ENCODE measurements around the gene PAPOLG. TPM values are rescaled to one million over a fixed set of nuclear protein-coding genes. Genes with fewer than 3 reads are reported as not detected.
"Not testable (repeated sequence)": the region's sequence is repeated elsewhere in the genome, so short reads cannot be mapped to it uniquely, and the experiment has no call there.

Gene PAPOLG
- total RNA-seq, 1 experiment from 2014 or later = 6.2 TPM

DNA sequence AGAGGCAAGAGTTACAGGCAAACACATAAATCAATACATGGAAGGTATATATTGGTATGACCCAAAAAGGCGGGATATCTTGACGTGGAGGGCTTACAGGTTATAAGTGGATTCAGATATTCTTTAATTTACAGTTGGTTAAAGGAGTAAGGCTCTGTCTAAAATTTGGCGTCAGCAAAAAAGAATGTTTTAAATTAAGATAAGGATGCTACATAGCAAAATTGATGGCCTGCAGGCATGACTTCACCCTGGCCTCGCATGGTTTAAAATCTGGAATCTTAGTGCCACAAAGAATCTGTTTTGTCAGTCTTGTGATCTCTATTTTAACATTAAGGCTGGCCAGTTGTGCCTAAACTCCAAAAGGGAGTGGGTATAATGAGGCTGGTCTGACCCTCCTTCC lies 66.9 kb downstream of the PAPOLG start:
- no peak for DNase-seq (ENCODE audit: low spot score)

DNA sequence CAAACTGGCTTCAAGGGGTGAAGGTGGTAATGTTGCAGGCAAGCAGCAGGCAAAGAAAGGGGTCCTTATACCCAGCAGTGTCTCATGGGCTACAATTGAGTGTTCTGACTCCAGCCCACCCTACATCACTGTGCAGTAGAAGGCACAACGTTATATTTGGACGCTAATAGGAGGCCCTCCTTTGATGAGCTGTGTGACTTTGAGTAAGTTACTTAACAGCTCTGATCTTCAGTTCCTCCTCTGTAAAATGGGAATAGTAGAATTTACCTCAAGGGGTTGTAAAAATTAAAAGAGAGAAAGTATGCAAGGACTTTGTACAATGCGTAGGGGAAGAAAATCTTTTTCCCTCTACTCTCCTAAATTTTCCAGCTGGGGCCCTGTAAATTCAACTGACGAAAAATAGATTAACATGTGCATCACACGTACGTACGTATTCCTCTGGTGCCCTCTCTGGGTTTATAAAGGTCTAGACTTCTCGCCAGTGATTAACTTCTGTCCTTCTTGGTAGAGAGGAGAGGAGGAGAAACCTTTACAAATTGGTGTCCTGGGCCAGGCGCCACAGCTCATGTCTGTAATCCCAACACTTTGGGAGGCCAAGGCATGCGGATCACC lies 67.7 kb downstream of the PAPOLG start:
- no peak for DNase-seq (ENCODE audit: low spot score)

DNA sequence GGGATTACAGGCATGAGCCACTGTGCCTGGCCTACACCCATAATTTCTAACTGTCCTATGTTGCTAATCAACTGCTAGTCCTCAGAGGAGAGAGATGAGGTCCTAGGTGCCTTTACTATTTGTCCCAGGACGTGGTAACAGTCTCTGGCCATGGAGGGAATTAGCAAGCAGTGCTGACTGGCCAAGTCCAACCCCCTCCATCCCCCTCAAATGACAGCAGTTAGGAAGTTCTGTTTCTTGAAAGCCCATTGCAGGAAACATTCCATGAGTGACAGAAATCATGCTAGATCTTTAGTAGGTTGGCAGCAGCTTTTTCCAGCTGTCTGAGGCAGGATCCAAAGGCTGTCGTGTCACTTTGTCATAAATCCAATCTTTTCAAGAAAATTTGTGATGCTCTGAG lies 69.6 kb downstream of the PAPOLG start:
- DNase-seq (ENCODE audit: low spot score) = no peak

DNA sequence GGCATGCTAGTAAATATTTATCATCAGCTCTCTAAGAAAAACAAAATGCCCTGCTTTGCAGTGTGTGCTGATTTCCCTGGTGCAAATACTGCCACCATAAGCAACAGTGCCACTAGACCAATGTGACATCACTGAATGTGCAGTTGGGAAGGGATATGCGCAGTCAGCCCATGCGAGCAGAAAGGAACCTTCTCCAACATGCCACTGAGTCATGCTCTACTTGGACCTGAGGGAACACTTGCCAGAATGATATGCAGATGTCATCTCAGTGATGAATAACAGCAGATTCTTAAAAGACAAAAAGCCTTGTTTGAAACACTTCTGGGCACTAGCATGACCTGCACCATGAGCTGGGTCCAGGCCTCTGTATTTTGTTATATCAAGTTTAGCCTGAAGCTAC lies 70.0 kb downstream of the PAPOLG start:
- no peak for DNase-seq (ENCODE audit: low spot score)

DNA sequence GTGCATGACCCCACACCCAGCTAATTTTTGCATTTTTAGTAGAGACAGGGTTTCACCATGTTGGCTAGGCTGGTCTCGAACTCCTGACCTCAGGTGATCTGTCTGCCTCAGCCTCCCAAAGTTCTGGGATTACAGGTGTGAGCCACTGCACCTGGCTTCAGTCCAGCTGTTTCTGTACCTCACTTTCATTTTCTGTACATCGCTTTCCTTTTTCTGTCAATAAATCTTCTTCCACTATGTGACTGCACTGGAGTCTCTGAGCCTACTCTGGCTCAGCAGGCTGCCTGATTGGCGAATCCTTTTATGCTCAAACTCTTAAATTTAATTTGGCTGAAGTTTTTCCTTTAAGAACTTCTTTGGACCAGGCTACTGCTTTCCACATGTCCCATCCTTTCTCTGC lies 70.8 kb downstream of the PAPOLG start:
- not testable (repeated sequence) for DNase-seq (ENCODE audit: low spot score)

DNA sequence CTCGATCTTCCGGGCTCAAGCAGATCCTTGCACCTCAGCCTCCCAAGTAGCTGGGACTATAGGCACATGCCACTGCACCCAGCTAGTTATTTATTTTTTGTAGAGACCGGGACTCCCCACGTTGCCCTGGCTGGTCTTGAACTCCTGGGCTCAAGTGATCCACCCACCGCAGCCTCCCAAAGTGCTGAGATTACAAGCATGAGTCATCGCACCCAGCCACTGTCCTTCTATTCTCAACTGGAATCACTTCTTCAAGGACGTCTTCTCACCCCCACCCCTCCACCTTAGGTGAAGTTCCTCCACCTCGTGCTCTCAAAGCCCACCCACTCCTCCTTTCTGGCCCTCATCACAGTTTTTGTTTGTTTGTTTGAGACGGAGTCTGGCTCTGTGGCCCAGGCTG lies 71.3 kb downstream of the PAPOLG start:
- DNase-seq (ENCODE audit: low spot score) = no peak

DNA sequence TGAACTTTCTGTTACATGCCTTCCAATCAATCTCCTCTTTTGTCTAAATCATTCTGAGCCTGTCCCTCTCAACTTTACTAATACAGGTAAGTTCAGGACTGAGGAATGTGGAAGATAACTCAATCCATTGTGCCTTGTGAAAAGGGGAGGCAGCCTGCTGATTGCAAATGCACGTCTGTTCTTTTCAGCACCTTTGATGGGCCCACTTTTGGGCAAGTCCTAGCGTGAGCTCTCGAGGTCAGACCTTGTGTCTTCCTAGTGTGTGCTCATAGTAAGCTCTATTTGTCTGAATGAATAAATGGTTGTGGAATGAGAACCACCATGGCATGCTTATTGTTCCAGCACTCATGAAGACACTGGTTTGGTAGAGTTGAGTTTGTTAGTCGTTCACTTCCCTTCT lies 74.9 kb downstream of the PAPOLG start:
- DNase-seq (ENCODE audit: low spot score) = no peak

DNA sequence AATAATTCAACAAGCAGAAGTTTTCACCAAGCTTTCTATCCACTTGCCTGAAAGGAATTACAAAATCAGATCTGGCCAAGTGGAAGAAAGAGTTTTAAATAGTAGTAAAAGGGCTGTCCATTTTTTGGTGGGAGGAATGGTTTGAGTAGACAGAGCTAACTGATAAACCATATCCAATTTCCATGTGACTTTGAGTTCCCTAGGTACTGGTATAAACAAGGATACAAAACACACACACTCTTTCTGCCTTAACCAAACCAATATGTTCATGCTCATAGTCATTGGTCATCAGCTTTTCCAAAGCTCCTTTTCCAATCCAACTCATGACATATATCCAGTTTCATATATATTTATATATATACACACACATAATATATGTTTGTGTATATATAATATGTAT lies 75.9 kb downstream of the PAPOLG start:
- no peak for DNase-seq (ENCODE audit: low spot score)

DNA sequence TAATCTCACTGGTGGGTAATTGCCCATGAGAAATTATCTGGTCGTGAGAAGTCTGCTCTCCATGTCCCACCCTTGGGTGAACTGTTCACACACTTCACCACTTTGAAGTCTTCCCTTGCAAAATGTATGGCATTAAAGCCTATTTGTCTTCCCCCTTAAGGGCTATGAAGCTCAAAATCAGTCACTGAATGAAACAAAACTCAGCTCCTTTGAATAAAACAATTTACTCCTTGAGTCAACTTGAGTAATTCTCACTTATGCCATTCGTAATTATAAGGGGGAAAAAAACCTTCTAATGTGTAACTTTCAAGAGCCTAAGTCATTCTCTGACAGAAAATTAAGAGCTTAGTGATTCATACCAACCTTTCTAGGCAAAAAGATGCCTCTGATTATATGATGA lies 76.6 kb downstream of the PAPOLG start:
- no peak for DNase-seq (ENCODE audit: low spot score)

DNA sequence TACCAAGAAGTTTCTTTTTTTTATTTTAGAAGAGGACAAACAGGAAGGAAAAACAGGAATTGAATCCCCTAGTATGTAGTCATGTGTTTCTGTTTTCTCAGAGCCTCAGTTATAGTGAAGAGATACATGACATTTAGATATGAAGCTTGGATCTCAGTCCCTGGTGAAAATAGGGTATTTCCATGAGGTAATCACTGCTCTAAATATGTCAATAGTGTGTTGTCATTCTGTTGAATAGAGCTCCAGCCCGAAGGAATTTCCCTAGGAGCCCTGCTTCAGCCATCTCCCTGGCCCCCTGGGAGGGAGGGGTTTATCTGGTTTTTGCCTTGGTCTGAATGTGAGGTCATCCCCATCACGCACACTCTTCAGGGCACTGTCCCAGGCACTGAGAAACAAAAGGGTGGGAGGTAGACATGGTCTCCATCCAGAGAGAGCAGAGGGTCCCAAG lies 78.2 kb downstream of the PAPOLG start:
- DNase-seq (ENCODE audit: low spot score) = no peak

DNA sequence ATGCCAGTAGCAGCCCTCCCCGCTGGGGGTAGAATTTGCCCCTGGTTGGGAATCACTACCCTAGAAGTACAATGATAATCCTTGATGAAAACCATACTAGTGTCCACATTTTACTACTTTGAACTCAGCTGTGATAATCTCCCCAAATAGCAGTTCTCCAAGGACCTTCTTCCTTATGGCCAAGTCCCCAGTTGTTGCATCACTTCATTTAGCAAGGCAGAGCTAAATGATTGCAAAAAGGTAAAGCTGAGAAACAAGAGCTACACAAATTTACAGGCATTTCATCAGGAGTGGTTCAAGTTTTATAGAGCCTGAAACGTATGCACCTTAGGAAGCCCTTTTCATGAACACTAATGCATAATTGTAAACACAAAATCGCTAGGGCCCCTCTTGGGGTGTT lies 80.4 kb downstream of the PAPOLG start:
- DNase-seq (ENCODE audit: low spot score) = no peak

DNA sequence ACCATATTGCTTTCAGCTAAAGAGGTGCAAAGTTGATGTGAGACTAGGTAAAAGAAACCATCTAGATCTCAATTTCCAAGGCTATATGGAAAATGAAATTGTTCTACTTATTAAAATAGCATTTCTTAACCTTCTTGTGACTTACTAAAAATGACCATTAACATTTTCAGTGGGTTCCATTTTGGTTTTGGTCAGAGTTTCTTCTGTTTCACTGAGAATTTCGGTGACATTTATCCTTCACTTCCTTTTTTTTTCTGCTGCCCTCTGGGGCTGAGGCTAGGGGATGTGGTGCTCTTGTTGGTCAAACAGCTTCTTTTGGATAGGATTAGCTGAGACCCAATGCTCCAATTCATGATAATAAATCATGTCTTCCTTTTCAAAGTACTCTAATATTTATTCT lies 81.1 kb downstream of the PAPOLG start:
- DNase-seq (ENCODE audit: low spot score) = no peak

DNA sequence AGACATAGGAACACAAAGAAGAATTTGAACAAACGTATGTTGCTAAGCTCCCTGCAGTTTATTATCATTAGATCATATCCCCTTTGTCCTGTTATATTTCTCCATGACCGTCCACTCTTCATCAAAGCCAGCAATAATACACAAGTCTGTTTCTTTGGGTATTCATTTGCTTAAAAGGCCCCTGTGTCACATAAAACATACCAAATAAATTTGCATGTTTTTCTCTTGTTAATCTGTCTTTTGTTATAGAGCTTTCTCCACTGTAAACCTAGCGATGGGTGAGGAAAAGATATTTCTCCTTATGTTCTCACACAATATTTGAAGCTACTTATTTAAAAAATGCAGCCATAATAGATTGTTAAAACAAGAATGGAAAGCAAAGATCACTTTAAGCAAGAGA lies 82.4 kb downstream of the PAPOLG start:
- DNase-seq (ENCODE audit: low spot score) = no peak

DNA sequence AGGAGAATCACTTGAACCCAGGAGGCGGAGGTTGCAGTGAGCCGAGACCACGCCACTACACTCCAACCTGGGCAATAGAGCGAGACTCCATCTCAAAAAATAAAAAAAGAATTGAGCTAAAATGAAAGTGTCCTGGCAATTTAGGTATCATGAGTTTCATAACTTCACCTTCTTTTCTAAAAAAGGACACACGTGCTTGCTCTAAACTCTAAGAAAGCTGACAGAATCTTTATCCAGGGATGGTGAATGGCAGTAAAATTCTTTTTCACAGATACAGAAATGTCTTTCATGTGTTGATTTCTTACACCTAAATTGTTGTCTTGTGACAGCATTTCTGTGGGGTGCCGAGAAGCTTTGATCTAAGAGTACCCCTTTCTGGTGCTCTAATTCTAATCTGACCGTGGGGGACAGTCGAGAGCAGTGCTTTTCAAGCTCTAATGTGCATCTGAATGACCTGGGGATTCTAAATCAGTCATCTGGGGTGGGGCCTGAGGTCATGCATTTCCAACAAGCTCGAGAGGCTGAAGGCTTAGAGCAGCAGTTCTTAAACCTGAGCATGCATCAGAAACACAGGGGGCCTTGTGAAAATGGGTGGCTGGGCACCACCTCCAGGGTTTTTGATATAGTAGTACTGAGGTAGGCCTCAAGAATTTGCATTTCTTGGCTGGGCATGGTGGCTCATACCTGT lies 83.2 kb downstream of the PAPOLG start:
- no peak for DNase-seq (ENCODE audit: low spot score)

DNA sequence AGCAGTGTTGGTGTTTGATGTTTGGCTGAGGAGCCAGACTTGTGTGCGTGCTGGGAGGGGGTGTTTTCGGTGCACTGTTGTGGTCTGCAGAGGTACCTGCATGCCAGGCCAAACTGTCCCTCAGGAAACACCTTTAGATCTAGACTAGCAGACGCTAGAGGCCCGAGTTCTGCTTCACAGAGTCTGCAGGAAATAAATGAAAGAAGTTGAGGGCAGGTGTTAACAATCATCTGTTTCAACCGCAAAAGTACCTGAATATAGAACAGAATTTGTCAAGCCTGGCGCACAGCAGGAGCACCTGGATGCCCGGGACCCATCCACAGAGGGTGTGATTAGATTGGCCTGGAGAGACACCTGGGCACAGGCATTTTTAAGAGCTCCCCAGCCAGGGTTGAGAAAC lies 84.8 kb downstream of the PAPOLG start:
- DNase-seq (ENCODE audit: low spot score) = no peak

DNA sequence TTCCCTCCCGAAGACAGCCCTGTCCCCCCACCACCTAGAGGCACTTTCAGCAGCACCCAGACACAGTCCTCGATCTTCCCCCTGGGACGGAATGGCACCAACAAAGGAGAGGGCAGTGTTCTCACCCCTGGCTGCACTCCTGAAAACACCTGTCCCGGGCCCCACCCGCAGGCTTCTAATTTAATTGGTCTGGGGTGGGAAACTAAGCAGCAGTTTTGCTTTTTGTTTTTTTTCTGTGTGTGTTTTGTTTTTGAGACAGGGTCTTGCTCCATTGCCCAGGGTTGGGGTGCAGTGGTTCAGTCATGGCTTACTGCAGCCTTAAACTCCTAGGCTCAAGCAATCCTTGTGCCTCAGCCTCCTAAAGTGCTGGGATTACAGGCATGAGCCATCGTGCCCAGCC lies 86.9 kb downstream of the PAPOLG start:
- no peak for DNase-seq (ENCODE audit: low spot score)

DNA sequence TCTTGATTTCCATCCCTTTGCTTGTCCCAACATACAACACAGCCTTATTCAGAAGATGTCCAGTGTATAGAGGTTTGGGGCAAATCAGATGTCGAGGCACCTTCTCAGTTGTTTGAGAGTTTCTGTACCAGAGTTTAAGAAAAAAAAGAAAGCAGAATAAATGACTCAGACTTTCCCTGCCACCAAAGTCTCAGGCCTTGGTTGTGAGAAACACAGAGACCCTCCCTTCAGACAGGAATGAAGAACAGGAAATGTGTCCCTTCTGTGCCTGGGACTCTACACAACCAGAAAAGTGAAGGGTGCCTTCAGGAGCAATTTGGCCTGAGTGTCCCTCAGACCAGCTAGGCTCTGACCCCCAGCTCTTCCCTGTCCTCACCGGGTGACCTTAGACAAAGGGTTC lies 88.0 kb downstream of the PAPOLG start:
- no peak for DNase-seq (ENCODE audit: low spot score)

DNA sequence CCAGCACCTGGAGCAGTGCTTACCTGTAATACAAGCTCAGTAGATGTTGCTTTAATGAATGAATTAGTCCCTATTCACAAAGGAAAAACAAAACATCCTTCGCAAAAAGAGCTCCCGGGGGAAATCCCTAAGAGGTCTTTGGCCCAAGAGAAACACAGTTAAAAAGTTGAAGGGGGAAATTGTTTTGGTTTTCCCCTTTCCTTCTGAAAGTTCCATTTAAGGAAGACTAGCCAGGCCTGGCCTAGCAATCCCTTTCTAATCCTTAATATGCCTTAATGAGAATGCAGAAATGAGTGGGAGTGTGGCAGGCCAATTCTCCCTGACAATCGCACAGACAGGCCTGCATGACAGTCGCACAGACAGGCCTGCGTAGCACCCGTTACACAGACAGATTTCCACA lies 91.8 kb downstream of the PAPOLG start:
- DNase-seq (ENCODE audit: low spot score) = no peak

Small RNAs within 50 kb of the gene (small RNA-seq; reads per million reads assigned to genes)
- gene RN7SL632P = not detected
- gene RNU6-612P = not detected

Other genes with a start within 250 kb of the PAPOLG start
- not detected in 2 replicates for gene BCL11A, start 202.6 kb upstream of the PAPOLG start, total RNA-seq (2014; rRNA removed; shearing (Covaris generic))
- 6.5 and 6.6 TPM in 2 replicates for gene REL, start 125.3 kb downstream of the PAPOLG start, total RNA-seq (2014; rRNA removed; shearing (Covaris generic))

Data from HT-29 (cell line).